Kidney (tissue), 14 donors: ENCODE data around the gene SH3TC2. TPM values are rescaled to one million over a fixed set of nuclear protein-coding genes. Genes with fewer than 3 reads are reported as not detected.

ENCODE experiments used
- DNase-seq, 5 donors: peaks; one replicate each; pipeline ENCODE4 v3.0.0-alpha.2; 2013 to 2020
- FAIRE-seq: peaks from 2 replicates; lab custom pipeline; 2012; peaks lifted over from hg19 to GRCh38; lab: Jason Lieb, UNC
- H3K27ac ChIP-seq, 2 donors: one replicate each; pipeline ENCODE4 v1.7.0; 2013; ENCODE audit warnings: low read depth in 2 of 2, low read length in 2 of 2, inconsistent platforms in 1 of 2
- H3K27me3 ChIP-seq: one replicate; pipeline ENCODE4 v1.7.1; 2013; ENCODE audit warnings: low read length, inconsistent platforms; ENCODE audit not compliant: control insufficient read depth, insufficient read depth
- H3K36me3 ChIP-seq, 3 donors: one replicate each; pipeline versions ENCODE4 v1.7.0 to v1.7.1; 2013; ENCODE audit warnings: low read length in 3 of 3, control low read depth in 1 of 3, inconsistent platforms in 1 of 3; ENCODE audit not compliant: insufficient read depth in 3 of 3, control insufficient read depth in 2 of 3
- H3K4me1 ChIP-seq, 3 donors: one replicate each; pipeline versions ENCODE4 v1.7.0 to v1.7.1; 2013; ENCODE audit warnings: low read length in 3 of 3, inconsistent platforms in 1 of 3, low read depth in 1 of 3; ENCODE audit not compliant: control insufficient read depth in 2 of 3, insufficient read depth in 2 of 3
- H3K4me3 ChIP-seq, 3 donors: one replicate each; pipeline versions ENCODE4 v1.7.0 to v1.8.1; 2013; ENCODE audit warnings: low read length in 3 of 3, control low read depth in 1 of 3, inconsistent platforms in 1 of 3
- H3K9ac ChIP-seq, 3 donors: one replicate each; pipeline versions ENCODE4 v1.7.0 to v1.7.1; 2013; ENCODE audit warnings: low read length in 3 of 3, control low read depth in 1 of 3, inconsistent platforms in 1 of 3
- H3K9me3 ChIP-seq, 3 donors: one replicate each; pipeline versions ENCODE4 v1.7.0 to v1.7.1; 2013; ENCODE audit warnings: low read length in 3 of 3, control low read depth in 1 of 3, inconsistent platforms in 1 of 3; ENCODE audit not compliant: control insufficient read depth in 2 of 3, insufficient read depth in 1 of 3
- CTCF ChIP-seq: IDR thresholded peaks from 3 replicates; pipeline ENCODE4 v1.5.1; 2012; ENCODE audit warnings: mild to moderate bottlenecking, moderate library complexity, borderline replicate concordance; ENCODE audit not compliant: insufficient read depth; ENCODE audit errors: extremely low read depth
- intact Hi-C: fragments of 100-400 bp; cut with DNase I; formaldehyde crosslinking; loops from one replicate; pipeline ENCODE4 v1.11.1; 2022
- polyA plus RNA-seq: library from polyadenylated mRNA; stranded (reverse); fragments of 350-450 nt; fragmentation: Illumina TruSeq; extraction: RNeasy Lipid Tissue Mini Kit (QIAGEN cat#74804); gene quantifications from one replicate; pipeline ENCODE4 v1.2.3, GENCODE V29; 2014; ENCODE audit warnings: low read depth, low replicate concordance; ENCODE audit not compliant: insufficient read depth
- total RNA-seq: library from RNA; stranded (reverse); fragmentation: NEBNext Ultra II Directional; extraction: Animal tissue kit (Norgen Biotek cat#: 25700); gene quantifications from one replicate; pipeline ENCODE4 v1.2.1, GENCODE V29; 2021
- donor health status: control.
- donor health status: control.
- donor health status: control.
- donor health status: control.
- donor health status: control.
- donor health status: DM: yes; HTN: yes; CAD: no.
- donor health status: Normal renal cell carcinoma (clear cell type).

SH3TC2 gene
- total and polyA plus RNA-seq, 2 donors from 2014 or later: 0.17 to 1.3 TPM

GRCh38 chr5:149069711-149070110 lies 6.8 kb upstream of the SH3TC2 start:
- no peak for TF ChIP-seq CTCF
- Histone ChIP-seq H3K9ac (no peak overlapping the region), H3K4me3 (no peak overlapping the region), H3K4me1 (no peaks in the 10 kb centered on the region), H3K9me3 (peaks cover 0 to 3% (median 0%) of the 10 kb centered on the region in 3 donors), H3K27me3 (no peaks in the 10 kb centered on the region), H3K36me3 (no peaks in the 10 kb centered on the region), H3K27ac (no peak overlapping the region)
- no peak for FAIRE-seq
- intact Hi-C loops: no loop called here
- no peak for DNase-seq

- no peak for TF ChIP-seq CTCF
- intact Hi-C loops: no loop called here
- H3K4me1 ChIP-seq: peaks cover 0 to 2% (median 0%) of the 10 kb centered on the region in 3 donors
- FAIRE-seq (no peak), DNase-seq (peak in 1 of 5 donors; percentile 6)
- H3K36me3 ChIP-seq: no peaks in the 10 kb centered on the region
- peaks cover 0 to 3% (median 0%) of the 10 kb centered on the region in 3 donors for H3K9me3 ChIP-seq
- no peaks in the 10 kb centered on the region for H3K27me3 ChIP-seq
- no peak overlapping the region for H3K27ac ChIP-seq
- no peak overlapping the region for H3K4me3 ChIP-seq
- H3K9ac ChIP-seq: no peak overlapping the region
These were observed 1.1 kb upstream of the SH3TC2 start for GRCh38 chr5:149063896-149064478.

- Histone ChIP-seq H3K4me3 (no peak overlapping the region), H3K36me3 (no peaks in the 10 kb centered on the region), H3K27me3 (no peaks in the 10 kb centered on the region), H3K27ac (peak overlapping the region; percentile 27 to 79), H3K9ac (no peak overlapping the region), H3K9me3 (peaks cover 0 to 3% (median 0%) of the 10 kb centered on the region in 3 donors), H3K4me1 (peaks cover 0 to 2% (median 0%) of the 10 kb centered on the region in 3 donors)
- intact Hi-C loops: no loop called here
- FAIRE-seq (no peak), DNase-seq (peak in 2 of 5 donors; percentile 43 to 66)
- no peak for TF ChIP-seq CTCF
These were observed 368 bp downstream of the SH3TC2 start for GRCh38 chr5:149062371-149063016.
